Measurements from ENCODE around the gene IFNL4. TPM values are rescaled to one million over a fixed set of nuclear protein-coding genes. Genes with fewer than 3 reads are reported as not detected.

Gene IFNL4
- total and polyA plus RNA-seq, 2 experiments from 2014 or later = not detected

DNA sequence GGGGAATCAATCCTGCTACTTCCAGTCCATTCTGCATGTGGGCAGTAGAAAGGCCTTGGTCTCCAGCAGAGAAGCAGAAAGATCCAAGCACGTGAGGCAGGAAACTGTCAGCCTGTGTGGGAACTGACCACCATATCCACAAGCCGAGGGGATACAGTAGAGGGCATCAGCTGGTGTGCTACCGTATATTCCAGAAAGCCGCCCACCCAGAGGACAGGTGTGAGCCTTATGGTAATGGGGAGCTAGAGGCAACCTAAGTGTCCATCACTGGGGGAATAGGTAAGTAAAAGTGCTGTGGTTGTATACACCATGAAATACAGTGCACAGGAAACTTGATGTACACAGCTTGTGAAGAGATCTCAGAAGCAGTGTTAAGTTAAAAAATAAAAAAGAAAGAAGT, 44.7 kb upstream of the IFNL4 start:
- Histone ChIP-seq H3K4me1 (ENCODE audit: insufficient read depth) (no peaks in the 10 kb centered on the region), H4K20me1 (replicated peaks; ENCODE audit: insufficient read depth) (no peaks in the 10 kb centered on the region), H3F3A (replicated peaks; ENCODE audit: low read depth) (no peaks in the 10 kb centered on the region), H2AFZ (no peak overlapping the region), H3K4me2 (no peak overlapping the region), H3K36me3 (ENCODE audit: insufficient read depth) (no peaks in the 10 kb centered on the region), H3K9me2 (ENCODE audit: insufficient read depth) (no peaks in the 10 kb centered on the region), H3K79me2 (replicated peaks; ENCODE audit: insufficient read depth) (no peaks in the 10 kb centered on the region), H3K4me3 (no peak overlapping the region), H3K27me3 (ENCODE audit: insufficient read depth) (peaks cover 3% of the 10 kb centered on the region; the same call in 1 of the 2 replicates), H3K27ac (ENCODE audit: low read depth) (no peak overlapping the region)
- TF ChIP-seq EZH2 (IDR thresholded peaks at IDR 0.05; ENCODE audit: low read depth, unreplicated experiment) = no peak
- TF ChIP-seq POLR2AphosphoS5 (IDR thresholded peaks at IDR 0.05; ENCODE audit: low read depth) = no peak
- TF ChIP-seq CTCF (conservative IDR thresholded peaks at IDR 0.05; ENCODE audit: low read depth in 2 of 2) = no peak
- no peak for TF ChIP-seq EZH2phosphoT487 (IDR thresholded peaks at IDR 0.05; ENCODE audit: unreplicated experiment)
- TF ChIP-seq ZNF331 (CRISPR knock-in tag; IDR thresholded peaks at IDR 0.05; ENCODE audit: low read depth) = no peak
- TF ChIP-seq ZNF114 (CRISPR knock-in tag; IDR thresholded peaks at IDR 0.05) = no peak
- TF ChIP-seq, protein P1, sequence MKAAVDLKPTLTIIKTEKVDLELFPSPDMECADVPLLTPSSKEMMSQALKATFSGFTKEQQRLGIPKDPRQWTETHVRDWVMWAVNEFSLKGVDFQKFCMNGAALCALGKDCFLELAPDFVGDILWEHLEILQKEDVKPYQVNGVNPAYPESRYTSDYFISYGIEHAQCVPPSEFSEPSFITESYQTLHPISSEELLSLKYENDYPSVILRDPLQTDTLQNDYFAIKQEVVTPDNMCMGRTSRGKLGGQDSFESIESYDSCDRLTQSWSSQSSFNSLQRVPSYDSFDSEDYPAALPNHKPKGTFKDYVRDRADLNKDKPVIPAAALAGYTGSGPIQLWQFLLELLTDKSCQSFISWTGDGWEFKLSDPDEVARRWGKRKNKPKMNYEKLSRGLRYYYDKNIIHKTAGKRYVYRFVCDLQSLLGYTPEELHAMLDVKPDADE (IDR thresholded peaks at IDR 0.05) = no peak
- TF ChIP-seq REST (IDR thresholded peaks at IDR 0.05; ENCODE audit: unreplicated experiment) = no peak
- Mint-ChIP-seq H3K27me3 (ENCODE audit: insufficient read depth, low read depth, poor library complexity) (peaks cover 10% of the 10 kb centered on the region), H3K36me3 (ENCODE audit: low read depth) (no peaks in the 10 kb centered on the region), H3K27ac (no peak overlapping the region), H3K4me1 (peaks cover 3% of the 10 kb centered on the region; the same call in 2 of the 3 replicates), H3K9me3 (no peaks in the 10 kb centered on the region), H3K4me3 (no peak overlapping the region)
- no peak for DNase-seq (ENCODE audit: low spot score)
- ATAC-seq = no peak

DNA sequence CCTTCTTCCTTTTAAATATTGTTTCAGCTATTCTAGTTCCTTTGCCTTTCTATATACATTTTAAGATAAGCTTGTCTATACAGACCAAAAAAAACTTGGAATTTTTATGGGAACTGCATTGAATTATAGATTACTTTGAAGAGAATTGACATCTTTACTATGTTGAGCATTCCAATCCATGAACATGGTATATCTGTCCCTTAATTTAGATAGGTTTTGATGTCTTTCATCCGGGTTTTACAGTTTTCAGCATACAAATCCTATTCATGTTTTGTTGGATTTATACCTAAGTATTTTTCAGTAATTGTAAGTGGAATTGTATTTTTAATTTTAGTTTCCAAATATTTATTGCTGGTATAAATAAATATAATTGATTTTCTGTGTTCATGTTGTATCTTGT, 35.4 kb upstream of the IFNL4 start:
- Histone ChIP-seq H3F3A (replicated peaks; ENCODE audit: low read depth) (no peaks in the 10 kb centered on the region), H3K9me2 (ENCODE audit: insufficient read depth) (no peaks in the 10 kb centered on the region), H3K4me2 (no peak overlapping the region), H3K4me1 (ENCODE audit: insufficient read depth) (no peaks in the 10 kb centered on the region), H3K36me3 (ENCODE audit: insufficient read depth) (no peaks in the 10 kb centered on the region), H4K20me1 (replicated peaks; ENCODE audit: insufficient read depth) (no peaks in the 10 kb centered on the region), H3K27me3 (ENCODE audit: insufficient read depth) (no peaks in the 10 kb centered on the region), H2AFZ (no peak overlapping the region), H3K4me3 (no peak overlapping the region), H3K79me2 (replicated peaks; ENCODE audit: insufficient read depth) (no peaks in the 10 kb centered on the region), H3K27ac (ENCODE audit: low read depth) (no peak overlapping the region)
- Mint-ChIP-seq H3K27ac (no peak overlapping the region), H3K27me3 (ENCODE audit: insufficient read depth, low read depth, poor library complexity) (peaks cover 6% of the 10 kb centered on the region), H3K4me1 (no peaks in the 10 kb centered on the region), H3K36me3 (ENCODE audit: low read depth) (no peaks in the 10 kb centered on the region), H3K9me3 (no peaks in the 10 kb centered on the region; the same call in 2 of the 3 replicates), H3K4me3 (no peak overlapping the region)
- no peak for DNase-seq (ENCODE audit: low spot score)
- TF ChIP-seq REST (IDR thresholded peaks at IDR 0.05; ENCODE audit: unreplicated experiment) (no peak), CREB1 (CRISPR knock-in tag; IDR thresholded peaks at IDR 0.05; ENCODE audit: low read depth) (no peak), POLR2AphosphoS5 (IDR thresholded peaks at IDR 0.05; ENCODE audit: low read depth) (no peak), ZNF114 (CRISPR knock-in tag; IDR thresholded peaks at IDR 0.05) (no peak), CTCF (conservative IDR thresholded peaks at IDR 0.05; ENCODE audit: low read depth in 2 of 2) (no peak)
- ATAC-seq = no peak

All from GM23338 (cell line).